Transverse colon (tissue), 4 donors: ENCODE data around the gene RBM8A.
A peak's percentile ranks its signal among the peaks of the same experiment; 100 is the strongest.

ENCODE experiments used
- EP300 ChIP-seq: sonication (generic); formaldehyde crosslinking; IDR thresholded peaks from one replicate; pipeline ENCODE4 v1.6.1; 2017; ENCODE audit warnings: antibody characterized with exemption, low read depth
- POLR2A ChIP-seq: fragments of 450-650 bp; IDR thresholded peaks from one replicate; pipeline ENCODE4 v1.6.1; 2016; ENCODE audit warnings: antibody characterized with exemption, mild to moderate bottlenecking, moderate library complexity
- POLR2AphosphoS5 ChIP-seq, 3 donors: sonication (generic); formaldehyde crosslinking; IDR thresholded peaks; one replicate each; pipeline ENCODE4 v1.6.1; 2016; ENCODE audit warnings: antibody characterized with exemption in 3 of 3
- TF ChIP-seq, protein P1 (sequence below), 5 experiments: fragments of 200-600 bp in 3 of 5; fragments of 450-650 bp in 2 of 5; sonication (generic) in 3 of 5; IDR thresholded peaks; 1 replicate in 2 of 5; 2 replicates in 3 of 5; pipeline ENCODE4 v1.5.1; 2016 to 2017; ENCODE audit warnings: antibody characterized with exemption in 5 of 5, inconsistent platforms in 3 of 5, mild to moderate bottlenecking in 2 of 5, moderate library complexity in 1 of 5

DNA sequence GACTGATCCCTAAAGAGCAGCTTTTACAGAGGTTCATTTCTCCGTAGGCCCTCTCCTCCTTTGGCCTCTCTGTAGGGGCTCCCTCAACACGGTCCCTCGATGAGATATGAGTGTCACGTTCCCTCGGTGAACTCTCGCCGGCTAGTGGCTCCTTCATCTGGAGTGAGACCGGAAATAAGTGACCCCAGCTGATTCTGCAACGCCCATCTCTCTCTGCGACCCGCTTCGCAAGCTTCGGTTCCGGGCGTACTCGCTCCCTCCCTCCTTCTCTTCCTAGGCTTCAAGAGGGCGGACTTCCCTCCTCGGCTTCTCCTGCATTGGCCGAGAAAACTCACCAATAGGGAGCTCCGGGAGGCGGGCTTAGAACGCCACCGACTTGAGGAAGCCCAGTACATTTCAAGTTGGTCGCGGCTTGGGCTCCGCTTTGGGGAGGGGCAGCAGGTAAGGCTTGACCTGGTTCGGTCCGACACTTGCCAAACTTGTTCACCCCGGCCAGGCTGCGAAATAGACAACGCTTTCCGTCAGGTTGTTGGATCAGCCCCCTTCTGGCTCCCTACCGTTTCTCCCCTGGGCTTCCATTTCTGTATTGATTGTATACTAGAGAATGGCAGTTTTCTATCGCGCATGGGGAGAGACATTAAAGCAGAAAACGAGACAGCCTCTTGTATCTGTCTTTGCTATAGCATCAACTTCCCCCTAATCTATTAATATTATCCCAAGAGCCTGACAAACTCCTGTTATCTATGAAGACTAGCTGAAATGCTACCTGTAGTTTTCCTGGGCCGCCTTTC, 37.2 kb upstream of the RBM8A start, which contains the start of the genes ANKRD34A and POLR3GL:
- TF ChIP-seq POLR2A (peak; percentile 92), EP300 (no peak), POLR2AphosphoS5 (IDR thresholded peaks at IDR 0.05) (peak in 2 of 3 donors; percentile 95 to 96)
- TF ChIP-seq, protein P1, sequence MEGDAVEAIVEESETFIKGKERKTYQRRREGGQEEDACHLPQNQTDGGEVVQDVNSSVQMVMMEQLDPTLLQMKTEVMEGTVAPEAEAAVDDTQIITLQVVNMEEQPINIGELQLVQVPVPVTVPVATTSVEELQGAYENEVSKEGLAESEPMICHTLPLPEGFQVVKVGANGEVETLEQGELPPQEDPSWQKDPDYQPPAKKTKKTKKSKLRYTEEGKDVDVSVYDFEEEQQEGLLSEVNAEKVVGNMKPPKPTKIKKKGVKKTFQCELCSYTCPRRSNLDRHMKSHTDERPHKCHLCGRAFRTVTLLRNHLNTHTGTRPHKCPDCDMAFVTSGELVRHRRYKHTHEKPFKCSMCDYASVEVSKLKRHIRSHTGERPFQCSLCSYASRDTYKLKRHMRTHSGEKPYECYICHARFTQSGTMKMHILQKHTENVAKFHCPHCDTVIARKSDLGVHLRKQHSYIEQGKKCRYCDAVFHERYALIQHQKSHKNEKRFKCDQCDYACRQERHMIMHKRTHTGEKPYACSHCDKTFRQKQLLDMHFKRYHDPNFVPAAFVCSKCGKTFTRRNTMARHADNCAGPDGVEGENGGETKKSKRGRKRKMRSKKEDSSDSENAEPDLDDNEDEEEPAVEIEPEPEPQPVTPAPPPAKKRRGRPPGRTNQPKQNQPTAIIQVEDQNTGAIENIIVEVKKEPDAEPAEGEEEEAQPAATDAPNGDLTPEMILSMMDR (IDR thresholded peaks at IDR 0.05): no peak
